ENCODE results near the gene ZNF768. TPM values are rescaled to one million over a fixed set of nuclear protein-coding genes. Genes with fewer than 3 reads are reported as not detected.

ZNF768 gene
- total RNA-seq, 1 donor from 2014 or later = 25.8 TPM

DNA sequence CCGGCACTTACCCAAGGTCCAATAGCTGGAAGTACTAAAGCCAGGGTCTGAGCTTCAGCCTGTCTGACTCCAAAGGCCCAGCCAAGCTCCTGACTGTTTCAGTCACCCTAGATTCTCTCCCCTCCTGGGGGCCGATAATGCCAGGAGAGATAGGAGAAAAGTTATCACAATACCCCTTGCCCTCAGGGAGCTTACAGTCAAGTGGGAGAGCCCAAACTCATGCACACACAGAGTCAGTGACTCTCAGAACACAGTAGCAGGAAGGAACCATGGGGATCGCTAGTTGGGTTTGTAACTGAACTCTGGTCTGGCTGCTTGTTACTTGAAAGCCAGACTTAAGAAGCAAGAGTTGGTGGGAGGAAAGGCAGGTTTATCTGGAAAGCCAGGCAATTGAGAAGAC, 14.9 kb downstream of the ZNF768 start:
- Histone ChIP-seq H3K9me3 (no peaks in the 10 kb centered on the region), H3K4me3 (no peak overlapping the region), H3K4me1 (no peaks in the 10 kb centered on the region), H3K27ac (no peak overlapping the region), H3K27me3 (no peaks in the 10 kb centered on the region), H3K36me3 (peaks cover 12% of the 10 kb centered on the region)
- TF ChIP-seq, protein P1, sequence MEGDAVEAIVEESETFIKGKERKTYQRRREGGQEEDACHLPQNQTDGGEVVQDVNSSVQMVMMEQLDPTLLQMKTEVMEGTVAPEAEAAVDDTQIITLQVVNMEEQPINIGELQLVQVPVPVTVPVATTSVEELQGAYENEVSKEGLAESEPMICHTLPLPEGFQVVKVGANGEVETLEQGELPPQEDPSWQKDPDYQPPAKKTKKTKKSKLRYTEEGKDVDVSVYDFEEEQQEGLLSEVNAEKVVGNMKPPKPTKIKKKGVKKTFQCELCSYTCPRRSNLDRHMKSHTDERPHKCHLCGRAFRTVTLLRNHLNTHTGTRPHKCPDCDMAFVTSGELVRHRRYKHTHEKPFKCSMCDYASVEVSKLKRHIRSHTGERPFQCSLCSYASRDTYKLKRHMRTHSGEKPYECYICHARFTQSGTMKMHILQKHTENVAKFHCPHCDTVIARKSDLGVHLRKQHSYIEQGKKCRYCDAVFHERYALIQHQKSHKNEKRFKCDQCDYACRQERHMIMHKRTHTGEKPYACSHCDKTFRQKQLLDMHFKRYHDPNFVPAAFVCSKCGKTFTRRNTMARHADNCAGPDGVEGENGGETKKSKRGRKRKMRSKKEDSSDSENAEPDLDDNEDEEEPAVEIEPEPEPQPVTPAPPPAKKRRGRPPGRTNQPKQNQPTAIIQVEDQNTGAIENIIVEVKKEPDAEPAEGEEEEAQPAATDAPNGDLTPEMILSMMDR (IDR thresholded peaks at IDR 0.05) = no peak
- intact Hi-C loops (cut with DNase I) = no loop called here
- DNase-seq (no peak), ATAC-seq (no peak)

GRCh38 chr16:30510376-30510938, 15.9 kb downstream of the ZNF768 start:
- no peaks in the 10 kb centered on the region for H3K4me1 ChIP-seq
- DNase-seq = no peak
- no peak overlapping the region for H3K4me3 ChIP-seq
- no peaks in the 10 kb centered on the region for H3K27me3 ChIP-seq
- intact Hi-C loops (cut with DNase I) = no loop called here
- H3K36me3 ChIP-seq = peaks cover 9% of the 10 kb centered on the region
- ATAC-seq = no peak
- TF ChIP-seq, protein P1 (IDR thresholded peaks at IDR 0.05) = no peak
- no peaks in the 10 kb centered on the region for H3K9me3 ChIP-seq
- H3K27ac ChIP-seq = no peak overlapping the region

DNA sequence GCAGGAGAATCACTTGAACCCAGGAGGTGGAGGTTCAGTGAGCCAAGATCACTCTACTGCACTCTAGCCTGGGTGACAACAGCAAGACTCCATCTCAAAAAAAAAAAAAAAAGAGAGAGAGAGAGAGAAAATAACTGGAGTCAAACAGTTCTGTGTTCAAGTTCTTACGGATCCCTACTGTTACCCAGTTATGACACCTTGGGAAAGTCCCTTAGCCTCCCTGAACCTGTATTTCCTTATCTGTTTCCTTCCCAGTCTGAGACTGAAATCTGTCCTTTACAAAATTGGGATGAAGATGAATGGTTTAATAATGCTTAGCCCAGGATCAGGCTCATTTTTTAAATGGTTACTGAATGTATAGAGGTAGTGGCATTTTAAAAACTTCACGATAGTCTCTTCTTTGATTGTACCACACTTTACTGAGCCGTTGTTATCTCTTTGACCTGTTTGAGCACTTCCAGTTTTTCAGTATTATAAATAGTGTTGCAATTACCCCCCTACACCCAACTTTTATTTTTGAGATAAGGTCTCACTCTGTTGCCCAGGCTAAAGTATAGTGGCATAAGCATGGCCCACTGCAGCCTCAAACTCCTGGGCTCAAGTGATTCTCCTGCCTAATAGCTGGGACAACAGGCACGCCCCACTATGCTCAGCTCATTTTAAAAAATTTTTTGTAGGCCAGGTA, 17.1 kb downstream of the ZNF768 start:
- ATAC-seq = no peak
- intact Hi-C loops (cut with DNase I) = no loop called here

GRCh38 chr16:30503403-30504296, 22.7 kb downstream of the ZNF768 start:
- Histone ChIP-seq H3K27me3 (no peaks in the 10 kb centered on the region), H3K4me3 (no peak overlapping the region), H3K27ac (no peak overlapping the region), H3K36me3 (peaks cover 21% of the 10 kb centered on the region), H3K4me1 (no peaks in the 10 kb centered on the region), H3K9me3 (no peaks in the 10 kb centered on the region)
- intact Hi-C loops (cut with DNase I) = no loop called here
- no peak for DNase-seq
- no peak for ATAC-seq
- TF ChIP-seq, protein P1 (IDR thresholded peaks at IDR 0.05) = no peak

More for the DNA sequence above, 17.1 kb downstream of the ZNF768 start:
- H3K27ac ChIP-seq = no peak overlapping the region
- no peak for DNase-seq
- H3K36me3 ChIP-seq = peaks cover 12% of the 10 kb centered on the region
- no peaks in the 10 kb centered on the region for H3K27me3 ChIP-seq
- H3K4me3 ChIP-seq = no peak overlapping the region
- H3K9me3 ChIP-seq = no peaks in the 10 kb centered on the region
- H3K4me1 ChIP-seq = no peaks in the 10 kb centered on the region
- TF ChIP-seq, protein P1 (IDR thresholded peaks at IDR 0.05) = no peak

DNA sequence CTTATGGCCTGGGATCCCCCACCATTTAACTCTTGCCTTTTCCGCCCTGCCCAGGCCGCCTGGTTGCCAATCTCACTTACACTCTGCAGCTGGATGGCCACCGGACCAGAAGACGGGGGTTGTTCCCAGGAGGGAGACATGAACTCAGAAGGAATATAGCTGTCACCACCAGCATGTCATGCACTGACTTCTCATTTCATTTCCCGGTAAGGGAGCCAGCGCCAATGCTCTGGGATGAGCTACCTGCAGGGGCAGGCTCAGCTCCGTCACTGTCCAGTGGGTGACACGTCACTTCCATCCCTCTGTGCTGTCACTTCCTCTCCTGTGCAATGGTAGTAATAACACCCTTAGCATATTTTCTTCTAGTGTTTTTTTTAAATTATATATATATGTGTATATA, 27.1 kb downstream of the ZNF768 start:
- TF ChIP-seq, protein P1 (IDR thresholded peaks at IDR 0.05) = no peak
- Histone ChIP-seq H3K36me3 (peaks cover 8% of the 10 kb centered on the region), H3K9me3 (no peaks in the 10 kb centered on the region), H3K27me3 (no peaks in the 10 kb centered on the region), H3K4me3 (no peak overlapping the region), H3K4me1 (no peaks in the 10 kb centered on the region), H3K27ac (no peak overlapping the region)
- intact Hi-C loops (cut with DNase I) = no loop called here
- no peak for DNase-seq
- ATAC-seq = no peak
